GM12891 (cell line): Measurements from ENCODE around the gene NECTIN1.

Source experiments
- DNase-seq: peaks from one replicate; pipeline ENCODE4 v3.0.0; 2011; ENCODE audit warnings: low spot score; ENCODE audit not compliant: insufficient read length
- FAIRE-seq: peaks from 2 replicates; lab custom pipeline; 2011; peaks lifted over from hg19 to GRCh38; lab: Jason Lieb, UNC
- PAX5 ChIP-seq: IDR thresholded peaks from 2 replicates; pipeline ENCODE4 v1.6.1; 2011; ENCODE audit warnings: low read length, moderate library complexity, mild to moderate bottlenecking; ENCODE audit not compliant: insufficient read depth, severe bottlenecking
- POLR2A ChIP-seq: IDR thresholded peaks from 2 replicates; pipeline ENCODE4 v1.6.1; 2011; ENCODE audit warnings: low read depth, low read length, control low read depth
- POLR2AphosphoS5 ChIP-seq: IDR thresholded peaks from 2 replicates; pipeline ENCODE4 v1.6.1; 2011; ENCODE audit warnings: low read depth, low read length, control low read depth
- POU2F2 ChIP-seq: IDR thresholded peaks from 2 replicates; pipeline ENCODE4 v1.6.1; 2011; ENCODE audit warnings: low read depth, mild to moderate bottlenecking, control low read depth, low read length, moderate library complexity
- SPI1 ChIP-seq: IDR thresholded peaks from 2 replicates; pipeline ENCODE4 v1.6.1; 2011; ENCODE audit warnings: low read depth, low read length, control low read depth
- TAF1 ChIP-seq: IDR thresholded peaks from 2 replicates; pipeline ENCODE4 v1.6.1; 2011; ENCODE audit warnings: low read depth, low read length, control low read depth

NECTIN1 gene

DNA sequence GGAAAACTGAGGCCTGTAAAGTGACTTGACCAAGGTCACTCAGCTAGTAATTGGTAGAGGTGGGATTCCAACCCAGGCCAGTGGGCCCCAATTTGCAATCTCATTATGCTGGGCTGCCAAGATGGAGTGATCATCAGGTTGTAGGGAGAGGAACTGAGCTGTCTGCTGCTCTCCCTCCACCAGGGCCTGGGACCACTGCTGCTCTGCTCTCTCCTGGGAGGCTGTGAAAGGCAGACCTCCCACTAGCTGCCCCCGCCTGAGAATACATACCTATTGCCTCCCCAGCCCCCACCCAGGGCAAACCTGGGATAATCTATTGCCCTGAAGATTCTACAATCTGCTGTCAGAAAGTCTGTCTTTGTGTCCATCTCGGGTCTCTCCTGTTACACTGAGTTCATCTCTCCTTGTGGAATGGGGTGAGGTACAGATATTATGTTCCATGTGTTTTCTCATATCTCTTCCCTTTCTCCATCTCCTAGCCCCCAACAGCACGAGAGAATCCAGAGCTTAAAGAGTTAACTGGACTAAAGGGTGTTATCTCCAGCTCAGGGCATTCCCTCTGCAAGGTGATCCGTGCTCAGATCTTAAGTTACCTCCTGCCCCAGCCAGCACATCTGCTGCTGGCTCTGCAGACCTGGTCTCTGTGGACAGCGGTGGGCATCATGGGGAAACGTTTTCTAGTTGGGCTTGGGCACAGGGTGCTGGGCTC, 5.6 kb downstream of the NECTIN1 start:
- DNase-seq (no peak), FAIRE-seq (no peak)
- TF ChIP-seq POLR2AphosphoS5 (no peak), SPI1 (peak; percentile 1; the same call in 1 of the 2 replicates)

DNA sequence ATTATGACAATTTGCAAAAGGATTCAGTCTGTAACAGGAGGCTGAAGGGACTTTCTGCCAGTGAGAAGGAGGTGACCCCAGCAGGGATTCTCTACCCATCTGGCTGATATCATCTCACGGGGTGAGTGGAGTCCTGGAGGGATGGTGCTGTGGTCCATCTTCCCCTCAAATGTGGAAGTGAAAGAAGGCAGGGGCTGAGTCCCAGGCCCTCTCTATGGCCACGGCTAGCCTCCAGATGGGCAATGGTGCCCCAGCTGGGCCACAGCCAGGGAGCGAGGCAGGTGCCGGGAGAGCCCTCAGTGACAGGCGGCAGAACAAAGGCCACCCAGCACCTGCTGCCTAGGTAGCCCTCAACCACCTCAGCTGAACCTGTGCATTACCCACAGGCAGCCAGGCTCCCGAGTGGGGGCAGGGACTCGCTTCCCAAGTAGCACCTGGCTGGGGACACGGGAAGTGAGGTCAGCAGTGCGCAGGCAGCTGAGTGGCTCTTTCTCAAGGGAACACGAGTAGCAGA, 6.7 kb downstream of the NECTIN1 start:
- TF ChIP-seq TAF1 (no peak), PAX5 (no peak), POLR2A (no peak), POLR2AphosphoS5 (no peak), POU2F2 (no peak), SPI1 (peak; percentile 76)
- DNase-seq (no peak), FAIRE-seq (peak; percentile 9)

DNA sequence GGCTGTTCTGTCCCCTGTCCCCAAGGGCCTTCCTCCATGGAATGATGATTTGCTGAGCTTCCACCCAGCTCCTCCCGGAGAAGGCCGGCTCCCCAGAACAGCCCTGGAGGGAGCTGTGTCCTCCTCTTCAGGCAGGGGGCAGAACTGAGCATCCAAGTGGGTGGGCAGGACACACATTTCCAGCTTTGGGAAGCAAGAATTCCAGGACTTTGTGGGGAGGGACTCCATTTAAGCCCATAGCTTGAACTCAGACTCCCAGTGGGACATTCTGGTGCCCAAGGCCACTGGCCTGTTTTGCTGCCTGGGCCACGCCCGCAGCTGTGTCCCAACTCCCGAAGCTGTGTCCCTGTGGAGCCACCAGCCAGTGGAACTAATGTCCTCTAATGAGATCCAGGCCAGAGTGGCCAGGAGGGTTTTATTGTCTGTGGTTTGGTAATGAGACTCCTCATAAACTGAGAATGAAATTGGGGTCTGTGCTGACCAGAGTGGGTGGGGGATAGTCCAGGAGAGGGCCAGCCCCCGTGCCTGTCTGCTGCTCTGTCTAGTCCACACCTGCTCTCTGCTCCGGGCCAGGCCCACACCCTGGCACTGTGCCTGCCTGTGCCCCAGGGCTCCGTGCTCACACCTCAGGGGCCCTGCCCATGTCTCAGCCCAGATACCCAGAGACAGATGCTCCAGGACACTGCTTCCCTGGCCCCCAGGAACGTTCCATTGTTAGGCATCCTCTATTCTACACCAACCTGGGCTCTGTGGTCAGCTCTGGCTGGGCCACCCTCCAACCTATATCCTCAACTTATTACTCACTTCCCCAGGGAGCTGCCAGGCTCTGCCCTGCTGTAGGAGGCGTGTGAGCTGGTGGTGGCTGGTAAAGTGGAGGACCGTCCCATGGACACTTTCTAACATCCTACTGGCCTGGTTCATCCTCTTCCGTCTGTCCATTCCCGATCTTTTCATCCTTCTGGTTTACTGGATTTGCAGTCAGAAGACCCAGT, 7.6 kb downstream of the NECTIN1 start:
- TF ChIP-seq PAX5: no peak
- no peak for TF ChIP-seq SPI1
- TF ChIP-seq POLR2AphosphoS5: no peak
- TF ChIP-seq POLR2A: no peak
- TF ChIP-seq POU2F2: no peak
- no peak for TF ChIP-seq TAF1
- DNase-seq (no peak), FAIRE-seq (peak; percentile 9)

DNA sequence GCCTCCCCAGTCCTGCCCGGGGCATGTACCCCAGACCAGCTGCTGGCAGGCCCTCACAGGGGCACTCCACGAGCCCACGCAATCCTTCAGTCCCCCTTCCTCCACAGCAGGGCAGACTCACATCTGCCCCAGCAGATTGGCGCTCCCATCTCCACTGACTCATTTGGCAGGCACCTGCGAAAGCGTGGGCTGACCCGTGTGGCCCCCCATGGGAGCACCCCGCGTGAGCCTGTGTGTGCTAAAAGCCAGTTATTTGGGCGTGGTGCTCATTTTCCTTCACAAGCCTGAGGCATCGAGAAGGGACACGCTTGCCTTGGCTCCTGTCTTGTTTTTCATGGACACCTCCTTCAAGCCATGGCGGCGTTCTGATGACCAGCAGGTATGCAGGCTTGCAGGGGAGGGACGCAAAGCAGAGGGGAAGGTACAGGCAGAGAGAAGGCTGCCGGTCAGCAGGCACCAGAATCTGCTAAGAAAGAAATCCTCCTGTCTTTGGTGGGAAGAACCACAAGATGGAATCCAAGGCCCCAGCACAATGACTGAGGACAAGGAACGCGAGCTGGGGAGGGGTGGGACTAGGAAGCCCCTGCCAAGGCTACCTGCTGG, 8.6 kb downstream of the NECTIN1 start:
- DNase-seq (no peak), FAIRE-seq (no peak)
- TF ChIP-seq POU2F2 (no peak), TAF1 (no peak), POLR2AphosphoS5 (no peak), SPI1 (no peak), POLR2A (no peak), PAX5 (no peak)

DNA sequence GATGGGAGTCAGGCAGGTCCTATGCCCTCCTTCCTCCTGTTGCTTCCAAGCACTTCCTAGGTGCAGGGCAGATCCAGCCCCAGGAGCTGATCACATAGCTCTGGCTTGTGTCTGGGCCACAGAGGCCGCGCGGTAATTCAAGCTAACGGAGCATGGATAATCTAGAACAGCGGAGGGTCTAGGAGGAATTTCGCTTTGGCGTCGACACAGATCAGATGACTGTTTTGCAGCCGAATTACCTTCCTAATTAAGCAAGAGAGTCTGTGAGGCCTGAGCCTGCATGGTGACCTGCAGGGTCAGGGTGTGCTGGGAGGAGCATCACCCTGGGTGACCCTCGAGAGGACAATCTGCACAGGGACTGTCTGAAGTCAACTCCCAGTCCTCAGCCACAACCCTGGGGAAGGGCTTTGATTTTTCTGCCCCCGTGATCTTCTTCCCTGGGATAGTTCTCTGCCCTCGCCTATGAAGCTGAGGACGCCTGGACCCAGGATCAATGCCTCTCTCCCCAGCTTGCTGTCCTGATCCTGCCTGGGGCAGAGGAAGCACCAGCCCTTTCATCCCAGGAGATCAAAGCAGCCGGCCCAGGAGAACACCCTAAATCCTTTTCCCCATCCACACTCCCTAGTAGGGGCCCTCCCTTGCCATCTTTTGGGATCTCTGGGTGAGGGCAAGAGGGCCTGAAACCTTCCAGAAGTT, 11.0 kb downstream of the NECTIN1 start:
- DNase-seq (no peak), FAIRE-seq (no peak)
- no peak for TF ChIP-seq SPI1
- no peak for TF ChIP-seq TAF1
- no peak for TF ChIP-seq PAX5
- TF ChIP-seq POLR2AphosphoS5: no peak
- no peak for TF ChIP-seq POU2F2
- TF ChIP-seq POLR2A: no peak

DNA sequence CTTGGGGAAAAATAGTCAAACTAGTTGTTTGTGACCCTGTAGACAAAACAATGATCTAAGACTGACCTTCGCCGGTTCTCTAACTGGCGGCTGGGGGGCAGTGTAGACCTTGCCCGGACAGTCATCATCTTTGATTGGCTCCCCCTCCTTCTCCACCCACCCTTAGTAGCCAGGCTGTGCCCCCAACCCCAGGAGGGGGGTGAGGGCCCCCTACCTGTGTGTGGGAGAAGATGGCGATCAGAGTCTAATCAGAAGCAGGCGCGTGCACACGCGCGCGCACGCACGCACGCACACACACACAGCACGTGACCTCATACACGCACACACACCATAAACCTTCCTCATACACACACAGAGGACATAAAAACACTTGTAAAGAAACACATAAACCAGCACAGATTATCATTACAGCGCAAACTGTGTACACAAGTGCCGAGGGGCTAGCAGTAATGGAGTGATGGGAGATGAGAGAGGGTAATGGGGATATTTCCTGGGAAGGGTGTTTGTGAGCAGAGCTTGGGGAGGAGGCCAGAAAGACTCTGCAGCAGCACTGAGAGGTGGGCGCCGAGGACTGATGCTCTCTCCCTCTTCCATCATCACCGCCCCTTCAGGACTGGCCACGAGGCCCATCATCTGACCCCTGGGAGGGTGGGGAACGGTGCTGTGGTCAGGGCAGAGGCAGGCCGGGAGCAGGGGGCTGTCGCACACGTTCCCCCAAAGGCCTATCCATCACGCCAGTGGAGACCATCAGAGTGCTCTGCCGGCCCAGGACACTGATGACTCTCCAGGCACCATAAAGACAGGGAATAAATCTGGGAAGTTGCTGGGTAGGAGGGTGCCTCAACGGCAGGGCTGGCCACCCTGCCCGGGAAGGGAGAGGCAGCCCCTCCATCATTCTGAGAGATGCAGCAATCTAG, 12.2 kb downstream of the NECTIN1 start:
- TF ChIP-seq POLR2AphosphoS5: no peak
- TF ChIP-seq POLR2A: no peak
- TF ChIP-seq PAX5: no peak
- TF ChIP-seq POU2F2: no peak
- TF ChIP-seq SPI1: no peak
- no peak for TF ChIP-seq TAF1
- DNase-seq (no peak), FAIRE-seq (no peak)

DNA sequence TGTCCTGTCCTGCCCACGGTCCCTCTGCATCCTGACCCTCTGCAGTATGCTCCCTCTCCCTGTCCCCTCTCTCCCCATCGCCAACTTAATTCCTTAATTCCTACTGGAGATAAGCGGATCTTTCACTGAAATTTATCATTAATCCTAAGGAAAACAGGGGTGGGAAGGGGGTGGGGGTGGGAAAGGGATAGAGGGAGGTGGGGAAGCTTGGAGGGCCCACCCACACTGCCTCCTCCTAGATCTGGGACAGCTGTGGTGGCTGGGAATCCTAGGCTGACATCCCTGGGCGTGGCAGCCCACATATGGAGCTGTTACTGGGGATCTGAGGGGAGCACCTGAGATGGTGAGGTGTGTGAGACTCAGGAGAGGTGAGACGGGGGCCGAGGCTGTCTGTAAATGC, 14.4 kb downstream of the NECTIN1 start:
- DNase-seq (no peak), FAIRE-seq (no peak)
- TF ChIP-seq POLR2AphosphoS5 (no peak), POU2F2 (no peak), SPI1 (no peak), POLR2A (no peak)

DNA sequence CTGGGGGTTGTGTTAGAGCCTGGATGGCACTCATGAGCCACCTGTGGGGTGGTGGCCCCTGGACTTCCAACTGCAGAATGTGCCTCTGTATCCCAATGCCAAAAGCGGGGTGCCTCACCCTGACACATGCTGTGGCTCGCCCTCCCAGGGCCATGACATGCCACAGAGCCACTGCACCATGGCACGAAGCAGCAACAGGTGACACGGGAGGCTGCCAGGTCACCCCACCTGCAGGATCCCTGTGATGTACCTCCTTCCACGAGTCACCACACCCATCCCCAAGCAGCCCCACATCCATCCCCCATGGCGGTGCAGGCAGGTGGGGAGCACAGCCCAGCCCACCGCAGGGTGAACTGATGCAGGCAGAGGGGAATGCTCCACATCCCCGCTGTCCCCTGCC, 14.8 kb downstream of the NECTIN1 start:
- no peak for TF ChIP-seq POU2F2
- DNase-seq (no peak), FAIRE-seq (no peak)

DNA sequence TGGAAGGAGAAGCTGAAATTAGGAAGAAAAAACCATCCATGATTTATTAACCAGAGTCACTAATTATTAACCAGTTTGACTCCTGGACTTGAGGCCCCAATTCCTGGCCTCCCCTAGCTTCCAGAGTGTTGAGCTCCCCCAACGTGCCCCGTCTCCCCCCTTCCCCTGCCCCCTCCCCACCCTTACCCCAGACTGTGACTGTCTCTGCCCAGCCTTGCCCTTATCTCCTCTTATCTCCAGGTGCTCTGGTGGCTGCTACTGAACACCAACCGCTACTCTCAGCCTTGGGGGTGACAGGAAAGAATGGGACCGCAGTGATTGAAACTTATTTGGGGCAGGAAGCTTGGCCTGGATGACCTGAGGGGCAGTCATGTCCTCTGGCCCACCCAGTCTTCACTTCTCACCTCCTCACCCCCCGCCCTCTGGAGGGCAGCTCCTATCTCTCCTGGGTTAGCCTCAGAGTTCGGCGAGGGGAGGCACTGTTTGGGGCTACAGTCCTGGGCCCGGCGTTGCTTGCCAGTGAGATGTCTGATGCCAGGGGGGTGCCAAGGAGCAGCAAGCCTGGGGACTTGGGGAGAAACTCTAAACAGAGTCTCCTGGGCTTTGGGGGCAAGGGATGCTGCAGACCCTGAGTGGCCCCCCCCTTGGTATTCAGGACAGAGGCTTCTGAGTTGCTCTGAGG, 15.5 kb downstream of the NECTIN1 start:
- FAIRE-seq (no peak), DNase-seq (no peak)
- TF ChIP-seq TAF1: no peak
- TF ChIP-seq POLR2A: no peak
- no peak for TF ChIP-seq PAX5
- TF ChIP-seq POLR2AphosphoS5: no peak
- TF ChIP-seq SPI1: no peak
- TF ChIP-seq POU2F2: no peak
